Uterus (tissue), 2 donors: ENCODE results near the gene PHACTR2.

Experiments
- POLR2A ChIP-seq, 2 donors: fragments of 450-650 bp; IDR thresholded peaks; one replicate each; pipeline ENCODE4 v1.6.1; 2016; ENCODE audit warnings: antibody characterized with exemption in 2 of 2, mild to moderate bottlenecking in 1 of 2, moderate library complexity in 1 of 2
- TF ChIP-seq, protein P1 (sequence below), 4 experiments: fragments of 200-600 bp in 2 of 4; fragments of 450-650 bp in 2 of 4; sonication (generic) in 2 of 4; IDR thresholded peaks; one replicate each; pipeline ENCODE4 v1.5.1; 2016 to 2019; ENCODE audit warnings: antibody characterized with exemption in 4 of 4, mild to moderate bottlenecking in 2 of 4, moderate library complexity in 1 of 4

- TF ChIP-seq, protein P1, sequence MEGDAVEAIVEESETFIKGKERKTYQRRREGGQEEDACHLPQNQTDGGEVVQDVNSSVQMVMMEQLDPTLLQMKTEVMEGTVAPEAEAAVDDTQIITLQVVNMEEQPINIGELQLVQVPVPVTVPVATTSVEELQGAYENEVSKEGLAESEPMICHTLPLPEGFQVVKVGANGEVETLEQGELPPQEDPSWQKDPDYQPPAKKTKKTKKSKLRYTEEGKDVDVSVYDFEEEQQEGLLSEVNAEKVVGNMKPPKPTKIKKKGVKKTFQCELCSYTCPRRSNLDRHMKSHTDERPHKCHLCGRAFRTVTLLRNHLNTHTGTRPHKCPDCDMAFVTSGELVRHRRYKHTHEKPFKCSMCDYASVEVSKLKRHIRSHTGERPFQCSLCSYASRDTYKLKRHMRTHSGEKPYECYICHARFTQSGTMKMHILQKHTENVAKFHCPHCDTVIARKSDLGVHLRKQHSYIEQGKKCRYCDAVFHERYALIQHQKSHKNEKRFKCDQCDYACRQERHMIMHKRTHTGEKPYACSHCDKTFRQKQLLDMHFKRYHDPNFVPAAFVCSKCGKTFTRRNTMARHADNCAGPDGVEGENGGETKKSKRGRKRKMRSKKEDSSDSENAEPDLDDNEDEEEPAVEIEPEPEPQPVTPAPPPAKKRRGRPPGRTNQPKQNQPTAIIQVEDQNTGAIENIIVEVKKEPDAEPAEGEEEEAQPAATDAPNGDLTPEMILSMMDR (IDR thresholded peaks at IDR 0.05): no peak
- TF ChIP-seq POLR2A (IDR thresholded peaks at IDR 0.05): no peak
Measured at GRCh38 chr6:143742070-143742954, 64.5 kb downstream of the PHACTR2 start.
